CD4-positive, alpha-beta T cell treated with Interferon gamma for 1 hour (primary cell): ENCODE data around the gene NFE2L2.
"Not testable (repeated sequence)": the region's sequence is repeated elsewhere in the genome, so short reads cannot be mapped to it uniquely, and the experiment has no call there.

Experiments
- DNase-seq: peaks from one replicate; pipeline ENCODE4 v3.0.0-alpha.2; 2020

Gene NFE2L2

GRCh38 chr2:177255227-177255601, 9.3 kb downstream of the NFE2L2 start:
- no peak for DNase-seq

GRCh38 chr2:177254433-177255226, 9.9 kb downstream of the NFE2L2 start:
- no peak for DNase-seq

- no peak for DNase-seq
Measured at GRCh38 chr2:177253704-177254103, 10.8 kb downstream of the NFE2L2 start.

GRCh38 chr2:177252808-177253531, 11.6 kb downstream of the NFE2L2 start:
- DNase-seq: no peak

GRCh38 chr2:177251165-177251542, 13.4 kb downstream of the NFE2L2 start:
- DNase-seq: no peak

- DNase-seq: no peak
Measured at GRCh38 chr2:177250461-177250860, 14.1 kb downstream of the NFE2L2 start.

- no peak for DNase-seq
Measured at GRCh38 chr2:177249038-177249437, 15.5 kb downstream of the NFE2L2 start.

GRCh38 chr2:177247693-177248262, 16.7 kb downstream of the NFE2L2 start:
- no peak for DNase-seq

- DNase-seq: not testable (repeated sequence)
Measured at GRCh38 chr2:177246523-177247030, 17.9 kb downstream of the NFE2L2 start.

- no peak for DNase-seq
Measured at GRCh38 chr2:177246000-177246399, 18.5 kb downstream of the NFE2L2 start.

- DNase-seq: peak; percentile 22
Measured at GRCh38 chr2:177245010-177245422, 19.5 kb downstream of the NFE2L2 start.

- DNase-seq: no peak
Measured at GRCh38 chr2:177244244-177244771, 20.2 kb downstream of the NFE2L2 start.

GRCh38 chr2:177243476-177243875, 21.1 kb downstream of the NFE2L2 start:
- no peak for DNase-seq

GRCh38 chr2:177243073-177243472, 21.5 kb downstream of the NFE2L2 start:
- no peak for DNase-seq

GRCh38 chr2:177242121-177242987, 22.2 kb downstream of the NFE2L2 start:
- DNase-seq: no peak

GRCh38 chr2:177241711-177242120, 22.8 kb downstream of the NFE2L2 start:
- no peak for DNase-seq

- peak; percentile 72 for DNase-seq
Measured at GRCh38 chr2:177239932-177240630, 24.4 kb downstream of the NFE2L2 start.

- no peak for DNase-seq
Measured at GRCh38 chr2:177239053-177239452, 25.5 kb downstream of the NFE2L2 start.

GRCh38 chr2:177237932-177238331, 26.6 kb downstream of the NFE2L2 start:
- no peak for DNase-seq

- no peak for DNase-seq
Measured at GRCh38 chr2:177235855-177236437, 28.6 kb downstream of the NFE2L2 start.

GRCh38 chr2:177234267-177234666, 30.3 kb downstream of the NFE2L2 start:
- DNase-seq: no peak
